Measurements from ENCODE around the gene PYDC2.

The PYDC2 gene

GRCh38 chr3:191461113-191461595 lies at the start of gene PYDC2:
PYDC2 (plus strand) TSS chr3:191461163; CDS start chr3:191461163, 0 bp downstream.
- no peak for DNase-seq (ENCODE audit: low read depth in 1 of 2, low spot score in 1 of 2)

GRCh38 chr3:191412759-191413158 lies 48.2 kb upstream of the PYDC2 start:
- DNase-seq (ENCODE audit: low read depth in 1 of 2, low spot score in 1 of 2), result no peak

- no peak for DNase-seq (ENCODE audit: low read depth in 1 of 2, low spot score in 1 of 2)
These were observed 46.7 kb upstream of the PYDC2 start for GRCh38 chr3:191414286-191414685.

GRCh38 chr3:191414732-191415131 lies 46.2 kb upstream of the PYDC2 start:
- DNase-seq (ENCODE audit: low read depth in 1 of 2, low spot score in 1 of 2), result no peak

GRCh38 chr3:191415566-191415965 lies 45.4 kb upstream of the PYDC2 start:
- DNase-seq (ENCODE audit: low read depth in 1 of 2, low spot score in 1 of 2), result no peak

GRCh38 chr3:191417457-191417729 lies 43.6 kb upstream of the PYDC2 start:
- no peak for DNase-seq (ENCODE audit: low read depth in 1 of 2, low spot score in 1 of 2)

GRCh38 chr3:191420771-191421170 lies 40.2 kb upstream of the PYDC2 start:
- DNase-seq (ENCODE audit: low read depth in 1 of 2, low spot score in 1 of 2), result no peak

- DNase-seq (ENCODE audit: low read depth in 1 of 2, low spot score in 1 of 2), result no peak
These were observed 36.1 kb upstream of the PYDC2 start for GRCh38 chr3:191424881-191425280.

GRCh38 chr3:191425322-191425734 lies 35.6 kb upstream of the PYDC2 start:
- DNase-seq (ENCODE audit: low read depth in 1 of 2, low spot score in 1 of 2), result no peak

GRCh38 chr3:191426311-191426710 lies 34.7 kb upstream of the PYDC2 start:
- DNase-seq (ENCODE audit: low read depth in 1 of 2, low spot score in 1 of 2), result no peak

- no peak for DNase-seq (ENCODE audit: low read depth in 1 of 2, low spot score in 1 of 2)
These were observed 32.8 kb upstream of the PYDC2 start for GRCh38 chr3:191428177-191428576.

GRCh38 chr3:191430103-191430502 lies 30.9 kb upstream of the PYDC2 start:
- DNase-seq (ENCODE audit: low read depth in 1 of 2, low spot score in 1 of 2), result no peak

- no peak for DNase-seq (ENCODE audit: low read depth in 1 of 2, low spot score in 1 of 2)
These were observed 29.7 kb upstream of the PYDC2 start for GRCh38 chr3:191431160-191431822.

GRCh38 chr3:191432162-191432561 lies 28.8 kb upstream of the PYDC2 start:
- no peak for DNase-seq (ENCODE audit: low read depth in 1 of 2, low spot score in 1 of 2)

- DNase-seq (ENCODE audit: low read depth in 1 of 2, low spot score in 1 of 2), result no peak
These were observed 26.9 kb upstream of the PYDC2 start for GRCh38 chr3:191434024-191434423.

- DNase-seq (ENCODE audit: low read depth in 1 of 2, low spot score in 1 of 2), result no peak
These were observed 25.0 kb upstream of the PYDC2 start for GRCh38 chr3:191435981-191436380.

- no peak for DNase-seq (ENCODE audit: low read depth in 1 of 2, low spot score in 1 of 2)
These were observed 22.7 kb upstream of the PYDC2 start for GRCh38 chr3:191438150-191438814.

- no peak for DNase-seq (ENCODE audit: low read depth in 1 of 2, low spot score in 1 of 2)
These were observed 20.4 kb upstream of the PYDC2 start for GRCh38 chr3:191440532-191440931.

GRCh38 chr3:191441687-191442086 lies 19.3 kb upstream of the PYDC2 start:
- DNase-seq (ENCODE audit: low read depth in 1 of 2, low spot score in 1 of 2), result no peak

- DNase-seq (ENCODE audit: low read depth in 1 of 2, low spot score in 1 of 2), result no peak
These were observed 16.4 kb upstream of the PYDC2 start for GRCh38 chr3:191444569-191444968.

GRCh38 chr3:191449256-191449655 lies 11.7 kb upstream of the PYDC2 start:
- no peak for DNase-seq (ENCODE audit: low read depth in 1 of 2, low spot score in 1 of 2)

- no peak for DNase-seq (ENCODE audit: low read depth in 1 of 2, low spot score in 1 of 2)
These were observed 5.6 kb upstream of the PYDC2 start for GRCh38 chr3:191455257-191455952.

Data from activated CD4-positive, alpha-beta T cell treated with anti-CD3 and anti-CD28 coated beads, Interleukin-2, amount 50 U/mL, for 24 hours (primary cell).